Uterus (tissue), 2 donors: ENCODE measurements around the gene TRIOBP.
"Not testable (repeated sequence)": the region's sequence is repeated elsewhere in the genome, so short reads cannot be mapped to it uniquely, and the experiment has no call there.

ENCODE experiments used
- POLR2A ChIP-seq, 2 donors: fragments of 450-650 bp; IDR thresholded peaks; one replicate each; pipeline ENCODE4 v1.6.1; 2016; ENCODE audit warnings: antibody characterized with exemption in 2 of 2, mild to moderate bottlenecking in 1 of 2, moderate library complexity in 1 of 2
- TF ChIP-seq, protein P1 (sequence below), 4 experiments: fragments of 200-600 bp in 2 of 4; fragments of 450-650 bp in 2 of 4; sonication (generic) in 2 of 4; IDR thresholded peaks; one replicate each; pipeline ENCODE4 v1.5.1; 2016 to 2019; ENCODE audit warnings: antibody characterized with exemption in 4 of 4, mild to moderate bottlenecking in 2 of 4, moderate library complexity in 1 of 4

DNA sequence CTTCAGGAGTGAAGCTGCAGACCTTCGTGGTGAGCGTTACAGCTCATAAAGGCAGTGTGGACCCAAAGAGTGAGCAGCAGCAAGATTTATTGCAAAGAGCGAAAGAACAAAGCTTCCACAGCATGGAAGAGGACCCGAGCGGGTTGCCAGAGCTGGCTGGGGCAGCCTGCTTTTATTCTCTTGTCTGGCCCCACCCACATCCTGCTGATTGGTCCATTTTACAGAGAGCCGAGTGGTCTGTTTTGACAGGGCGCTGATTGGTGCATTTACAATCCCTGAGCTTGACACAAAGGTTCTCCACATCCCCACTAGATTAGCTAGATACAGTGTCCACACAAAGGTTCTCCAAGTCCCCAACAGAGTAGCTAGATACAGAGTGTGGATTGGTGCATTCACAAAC is 20.4 kb downstream of the TRIOBP start:
- not testable (repeated sequence) for TF ChIP-seq POLR2A (IDR thresholded peaks at IDR 0.05)
- TF ChIP-seq, protein P1, sequence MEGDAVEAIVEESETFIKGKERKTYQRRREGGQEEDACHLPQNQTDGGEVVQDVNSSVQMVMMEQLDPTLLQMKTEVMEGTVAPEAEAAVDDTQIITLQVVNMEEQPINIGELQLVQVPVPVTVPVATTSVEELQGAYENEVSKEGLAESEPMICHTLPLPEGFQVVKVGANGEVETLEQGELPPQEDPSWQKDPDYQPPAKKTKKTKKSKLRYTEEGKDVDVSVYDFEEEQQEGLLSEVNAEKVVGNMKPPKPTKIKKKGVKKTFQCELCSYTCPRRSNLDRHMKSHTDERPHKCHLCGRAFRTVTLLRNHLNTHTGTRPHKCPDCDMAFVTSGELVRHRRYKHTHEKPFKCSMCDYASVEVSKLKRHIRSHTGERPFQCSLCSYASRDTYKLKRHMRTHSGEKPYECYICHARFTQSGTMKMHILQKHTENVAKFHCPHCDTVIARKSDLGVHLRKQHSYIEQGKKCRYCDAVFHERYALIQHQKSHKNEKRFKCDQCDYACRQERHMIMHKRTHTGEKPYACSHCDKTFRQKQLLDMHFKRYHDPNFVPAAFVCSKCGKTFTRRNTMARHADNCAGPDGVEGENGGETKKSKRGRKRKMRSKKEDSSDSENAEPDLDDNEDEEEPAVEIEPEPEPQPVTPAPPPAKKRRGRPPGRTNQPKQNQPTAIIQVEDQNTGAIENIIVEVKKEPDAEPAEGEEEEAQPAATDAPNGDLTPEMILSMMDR (IDR thresholded peaks at IDR 0.05): not testable (repeated sequence)
